Activated naive CD8-positive, alpha-beta T cell treated with anti-CD3 and anti-CD28 coated beads, Interleukin-2, amount 50 U/mL, for 24 hours (primary cell): ENCODE measurements around the gene WDR20.
A peak's percentile ranks its signal among the peaks of the same experiment; 100 is the strongest.
"Not testable (repeated sequence)": the region's sequence is repeated elsewhere in the genome, so short reads cannot be mapped to it uniquely, and the experiment has no call there.

Experiments used
- ATAC-seq: fragments of 150-1000 bp; cut with Tn5 transposase; one replicate; pipeline ENCODE4 v1.10.0; 2021
- DNase-seq: peaks from one replicate; pipeline ENCODE4 v3.0.0; 2021
- H3K27ac Mint-ChIP-seq: one replicate; pipeline ENCODE4 v1.8.0; 2021; ENCODE audit warnings: mild to moderate bottlenecking, mixed read lengths
- H3K27me3 Mint-ChIP-seq: one replicate; pipeline ENCODE4 v1.8.0; 2021; ENCODE audit warnings: mixed read lengths
- H3K36me3 Mint-ChIP-seq: one replicate; pipeline ENCODE4 v1.8.0; 2021; ENCODE audit warnings: low read depth, mixed read lengths
- H3K4me1 Mint-ChIP-seq: one replicate; pipeline ENCODE4 v1.8.0; 2021; ENCODE audit warnings: mixed read lengths
- H3K4me3 Mint-ChIP-seq: one replicate; pipeline ENCODE4 v1.8.0; 2021; ENCODE audit warnings: mild to moderate bottlenecking, moderate library complexity, mixed read lengths
- H3K9me3 Mint-ChIP-seq: one replicate; pipeline ENCODE4 v1.8.0; 2021; ENCODE audit warnings: mixed read lengths

The WDR20 gene

GRCh38 chr14:102139286-102140026, at the start of gene WDR20:
Gene WDR20, plus strand, starts transcription at chr14:102139897. Its CDS starts 27 bp downstream, at chr14:102139924.
- peak within 1 kb of the TSS; percentile 97 for H3K4me3 Mint-ChIP-seq
- DNase-seq: peak; percentile 100

GRCh38 chr14:102090713-102091112, 49.0 kb upstream of the WDR20 start:
- DNase-seq: no peak
- H3K27me3 Mint-ChIP-seq: no peaks in the 10 kb centered on the region
- peaks cover 10% of the 10 kb centered on the region for H3K36me3 Mint-ChIP-seq
- H3K4me1 Mint-ChIP-seq: peaks cover 38% of the 10 kb centered on the region
- no peak for ATAC-seq
- no peak overlapping the region for H3K27ac Mint-ChIP-seq
- H3K4me3 Mint-ChIP-seq: no peak overlapping the region
- no peaks in the 10 kb centered on the region for H3K9me3 Mint-ChIP-seq

More at GRCh38 chr14:102139286-102140026, at the start of gene WDR20:
- H3K27ac Mint-ChIP-seq: peak within 1 kb of the TSS; percentile 97
- no peaks in the 10 kb centered on the region for H3K27me3 Mint-ChIP-seq
- peaks cover 30% of the 10 kb centered on the region for H3K4me1 Mint-ChIP-seq
- H3K36me3 Mint-ChIP-seq: peaks cover 8% of the 10 kb centered on the region
- H3K9me3 Mint-ChIP-seq: no peaks in the 10 kb centered on the region
- ATAC-seq: peak; percentile 96

GRCh38 chr14:102092806-102093205, 46.9 kb upstream of the WDR20 start:
- Mint-ChIP-seq H3K9me3 (no peaks in the 10 kb centered on the region), H3K36me3 (peaks cover 4% of the 10 kb centered on the region), H3K27ac (no peak overlapping the region), H3K27me3 (no peaks in the 10 kb centered on the region), H3K4me3 (no peak overlapping the region), H3K4me1 (peaks cover 44% of the 10 kb centered on the region)
- DNase-seq: no peak
- ATAC-seq: no peak

GRCh38 chr14:102094101-102094500, 45.6 kb upstream of the WDR20 start:
- H3K9me3 Mint-ChIP-seq: no peaks in the 10 kb centered on the region
- no peaks in the 10 kb centered on the region for H3K27me3 Mint-ChIP-seq
- ATAC-seq (no peak), DNase-seq (no peak)
- H3K4me3 Mint-ChIP-seq: no peak overlapping the region
- H3K27ac Mint-ChIP-seq: no peak overlapping the region
- peaks cover 1% of the 10 kb centered on the region for H3K36me3 Mint-ChIP-seq
- peaks cover 31% of the 10 kb centered on the region for H3K4me1 Mint-ChIP-seq

GRCh38 chr14:102095231-102095870, 44.3 kb upstream of the WDR20 start:
- DNase-seq: no peak
- no peaks in the 10 kb centered on the region for H3K9me3 Mint-ChIP-seq
- H3K27me3 Mint-ChIP-seq: no peaks in the 10 kb centered on the region
- H3K27ac Mint-ChIP-seq: peak overlapping the region; percentile 39
- peaks cover 22% of the 10 kb centered on the region for H3K4me1 Mint-ChIP-seq
- ATAC-seq: peak; percentile 81
- H3K36me3 Mint-ChIP-seq: no peaks in the 10 kb centered on the region
- no peak overlapping the region for H3K4me3 Mint-ChIP-seq

GRCh38 chr14:102095871-102096568, 43.7 kb upstream of the WDR20 start:
- no peaks in the 10 kb centered on the region for H3K27me3 Mint-ChIP-seq
- no peak overlapping the region for H3K4me3 Mint-ChIP-seq
- peaks cover 22% of the 10 kb centered on the region for H3K4me1 Mint-ChIP-seq
- DNase-seq: no peak
- H3K9me3 Mint-ChIP-seq: no peaks in the 10 kb centered on the region
- no peaks in the 10 kb centered on the region for H3K36me3 Mint-ChIP-seq
- no peak for ATAC-seq
- peak overlapping the region; percentile 39 for H3K27ac Mint-ChIP-seq

GRCh38 chr14:102096569-102097188, 43.0 kb upstream of the WDR20 start:
- Mint-ChIP-seq H3K9me3 (no peaks in the 10 kb centered on the region), H3K27me3 (no peaks in the 10 kb centered on the region), H3K4me3 (no peak overlapping the region), H3K36me3 (no peaks in the 10 kb centered on the region), H3K4me1 (peaks cover 22% of the 10 kb centered on the region), H3K27ac (peak overlapping the region; percentile 23)
- ATAC-seq: peak; percentile 38
- peak; percentile 81 for DNase-seq

- Mint-ChIP-seq H3K9me3 (no peaks in the 10 kb centered on the region), H3K4me1 (peaks cover 22% of the 10 kb centered on the region), H3K27me3 (no peaks in the 10 kb centered on the region), H3K36me3 (no peaks in the 10 kb centered on the region), H3K4me3 (no peak overlapping the region), H3K27ac (no peak overlapping the region)
- DNase-seq (no peak), ATAC-seq (no peak)
Measured at GRCh38 chr14:102097441-102098135, 42.1 kb upstream of the WDR20 start.

- Mint-ChIP-seq H3K4me1 (no peaks in the 10 kb centered on the region), H3K4me3 (no peak overlapping the region), H3K9me3 (no peaks in the 10 kb centered on the region), H3K27ac (no peak overlapping the region), H3K36me3 (no peaks in the 10 kb centered on the region), H3K27me3 (peaks cover 2% of the 10 kb centered on the region)
- no peak for ATAC-seq
- DNase-seq: no peak
Measured at GRCh38 chr14:102103062-102103695, 36.5 kb upstream of the WDR20 start.

GRCh38 chr14:102105369-102105768, 34.3 kb upstream of the WDR20 start:
- Mint-ChIP-seq H3K9me3 (peaks cover 10% of the 10 kb centered on the region), H3K4me1 (no peaks in the 10 kb centered on the region), H3K27ac (no peak overlapping the region), H3K36me3 (no peaks in the 10 kb centered on the region), H3K27me3 (peaks cover 2% of the 10 kb centered on the region), H3K4me3 (no peak overlapping the region)
- no peak for ATAC-seq
- DNase-seq: no peak

- not testable (repeated sequence) for H3K4me1 Mint-ChIP-seq, DNase-seq, H3K4me3 Mint-ChIP-seq, H3K27ac Mint-ChIP-seq, H3K27me3 Mint-ChIP-seq, H3K36me3 Mint-ChIP-seq, ATAC-seq
- peaks cover 10% of the 10 kb centered on the region for H3K9me3 Mint-ChIP-seq
Measured at GRCh38 chr14:102109332-102109731, 30.4 kb upstream of the WDR20 start.

- no peak for DNase-seq
- ATAC-seq: no peak
- Mint-ChIP-seq H3K9me3 (peaks cover 10% of the 10 kb centered on the region), H3K36me3 (no peaks in the 10 kb centered on the region), H3K4me3 (no peak overlapping the region), H3K27me3 (peaks cover 2% of the 10 kb centered on the region), H3K4me1 (no peaks in the 10 kb centered on the region), H3K27ac (no peak overlapping the region)
Measured at GRCh38 chr14:102111101-102111500, 28.6 kb upstream of the WDR20 start.

- no peak for DNase-seq
- H3K27ac Mint-ChIP-seq: no peak overlapping the region
- no peak for ATAC-seq
- H3K36me3 Mint-ChIP-seq: peaks cover 2% of the 10 kb centered on the region
- no peak overlapping the region for H3K4me3 Mint-ChIP-seq
- H3K27me3 Mint-ChIP-seq: no peaks in the 10 kb centered on the region
- H3K9me3 Mint-ChIP-seq: peaks cover 4% of the 10 kb centered on the region
- H3K4me1 Mint-ChIP-seq: no peaks in the 10 kb centered on the region
Measured at GRCh38 chr14:102116361-102117180, 23.1 kb upstream of the WDR20 start.
